ENCODE measurements around the gene SMS.

GRCh38 chrX:21948897-21949578, 8.5 kb downstream of the SMS start:
- TF ChIP-seq CTCF (IDR thresholded peaks at IDR 0.05) (no peak), ZFX (IDR thresholded peaks at IDR 0.05; ENCODE audit: borderline replicate concordance) (no peak)
